GM23338 (cell line): ENCODE measurements around the gene HDAC9. TPM values are rescaled to one million over a fixed set of nuclear protein-coding genes. Genes with fewer than 3 reads are reported as not detected.

Source experiments
- ATAC-seq: fragments of 200-7000 bp; cut with Tn5 transposase; 3 replicates; pipeline ENCODE4 v1.9.1; 2020
- DNase-seq: peaks from one replicate; pipeline ENCODE4 v3.0.0-alpha.2; 2015; ENCODE audit warnings: low spot score
- H2AFZ ChIP-seq: fragments of 200-600 bp; sonication (generic); 2 replicates; pipeline ENCODE4 v1.8.0; 2016; ENCODE audit warnings: antibody characterized with exemption, mild to moderate bottlenecking, moderate library complexity
- H3F3A ChIP-seq: fragments of 200-600 bp; sonication (generic); replicated peaks from 2 replicates; pipeline ENCODE4 v1.8.0; 2017; ENCODE audit warnings: antibody characterized with exemption, mixed run types, low read depth
- H3K27ac ChIP-seq: fragments of 200-600 bp; sonication (generic); 2 replicates; pipeline ENCODE4 v1.6.1; 2016; ENCODE audit warnings: low read depth
- H3K27me3 ChIP-seq: fragments of 200-600 bp; sonication (generic); 2 replicates; pipeline ENCODE4 v1.8.0; 2016; ENCODE audit warnings: mild to moderate bottlenecking, mixed run types, moderate library complexity; ENCODE audit not compliant: insufficient read depth
- H3K36me3 ChIP-seq: fragments of 200-600 bp; sonication (generic); 2 replicates; pipeline ENCODE4 v1.8.0; 2016; ENCODE audit warnings: mild to moderate bottlenecking; ENCODE audit not compliant: insufficient read depth
- H3K4me1 ChIP-seq: fragments of 200-600 bp; sonication (generic); 2 replicates; pipeline ENCODE4 v1.8.0; 2016; ENCODE audit warnings: mild to moderate bottlenecking, moderate library complexity; ENCODE audit not compliant: insufficient read depth
- H3K4me2 ChIP-seq: fragments of 200-600 bp; sonication (generic); 2 replicates; pipeline ENCODE4 v1.7.1; 2017; ENCODE audit warnings: mixed run types
- H3K4me3 ChIP-seq: fragments of 200-600 bp; sonication (generic); 2 replicates; pipeline ENCODE4 v1.6.1; 2016; ENCODE audit warnings: mixed run types
- H3K79me2 ChIP-seq: fragments of 200-600 bp; sonication (generic); replicated peaks from 2 replicates; pipeline ENCODE4 v1.8.0; 2017; ENCODE audit warnings: mild to moderate bottlenecking; ENCODE audit not compliant: insufficient read depth
- H3K9me2 ChIP-seq: fragments of 200-600 bp; sonication (generic); 2 replicates; pipeline ENCODE4 v1.8.0; 2017; ENCODE audit not compliant: insufficient read depth
- H4K20me1 ChIP-seq: fragments of 200-600 bp; sonication (generic); replicated peaks from 2 replicates; pipeline ENCODE4 v1.8.0; 2017; ENCODE audit warnings: mild to moderate bottlenecking; ENCODE audit not compliant: insufficient read depth
- H3K27ac Mint-ChIP-seq: 2 replicates; pipeline ENCODE4 v1.8.0; 2020; ENCODE audit warnings: inconsistent platforms, mild to moderate bottlenecking, moderate library complexity, mixed read lengths
- H3K27me3 Mint-ChIP-seq: 3 replicates; pipeline ENCODE4 v1.8.0; 2022; ENCODE audit warnings: low read depth, mild to moderate bottlenecking, moderate library complexity, mixed read lengths, inconsistent platforms; ENCODE audit not compliant: insufficient read depth, poor library complexity
- H3K36me3 Mint-ChIP-seq: 3 replicates; pipeline ENCODE4 v1.8.0; 2021; ENCODE audit warnings: low read depth, mild to moderate bottlenecking, inconsistent platforms, moderate library complexity, mixed read lengths
- H3K4me1 Mint-ChIP-seq: 3 replicates; pipeline ENCODE4 v1.8.0; 2020; ENCODE audit warnings: mild to moderate bottlenecking, inconsistent platforms, mixed read lengths
- H3K4me3 Mint-ChIP-seq: 3 replicates; pipeline ENCODE4 v1.8.0; 2021; ENCODE audit warnings: moderate library complexity, mild to moderate bottlenecking, inconsistent platforms, mixed read lengths
- H3K9me3 Mint-ChIP-seq: 3 replicates; pipeline ENCODE4 v1.8.0; 2020; ENCODE audit warnings: moderate library complexity, mild to moderate bottlenecking, inconsistent platforms, mixed read lengths
- CREB1 ChIP-seq: fragments of 250-450 bp; sonication (Bioruptor Pico); IDR thresholded peaks from 2 replicates; pipeline ENCODE4 v1.5.0; 2020; ENCODE audit warnings: low read depth, mild to moderate bottlenecking, moderate library complexity
- EZH2 ChIP-seq: fragments of 200-600 bp; sonication (generic); IDR thresholded peaks from one replicate; pipeline ENCODE4 v1.8.0; 2017; ENCODE audit warnings: antibody characterized with exemption, mild to moderate bottlenecking, low read depth; ENCODE audit not compliant: unreplicated experiment
- EZH2phosphoT487 ChIP-seq: fragments of 200-600 bp; sonication (generic); IDR thresholded peaks from one replicate; pipeline ENCODE4 v1.8.1; 2018; ENCODE audit warnings: antibody characterized with exemption; ENCODE audit not compliant: unreplicated experiment
- JUNB ChIP-seq: IDR thresholded peaks from one replicate; pipeline ENCODE4 v1.6.1; 2016; ENCODE audit warnings: antibody characterized with exemption; ENCODE audit not compliant: unreplicated experiment
- NANOG ChIP-seq: IDR thresholded peaks from 2 replicates; pipeline ENCODE4 v1.6.1; 2016; ENCODE audit warnings: antibody characterized with exemption, borderline replicate concordance
- POLR2AphosphoS5 ChIP-seq: IDR thresholded peaks from 2 replicates; pipeline ENCODE4 v1.6.1; 2016; ENCODE audit warnings: antibody characterized with exemption, low read depth
- STAT1 ChIP-seq: IDR thresholded peaks from one replicate; pipeline ENCODE4 v1.6.1; 2016; ENCODE audit warnings: antibody characterized with exemption; ENCODE audit not compliant: unreplicated experiment
- ZNF331 ChIP-seq: fragments of 250-450 bp; sonication (Bioruptor Pico); IDR thresholded peaks from 2 replicates; pipeline ENCODE4 v1.5.0; 2020; ENCODE audit warnings: low read depth, mild to moderate bottlenecking, moderate library complexity
- polyA plus RNA-seq: library from polyadenylated mRNA; unstranded; fragments of >200 nt; fragmentation: Nextera tagmentation; extraction: Ambion mirVana; gene quantifications from 2 replicates; pipeline ENCODE4 v1.2.1, GENCODE V29; 2016
- total RNA-seq: library from RNA; depleted of rRNA; stranded (reverse); fragments of >200 nt; shearing (Covaris generic); gene quantifications from 2 replicates; pipeline ENCODE4 v1.2.3, GENCODE V29; 2014
- TF ChIP-seq, protein P1 (sequence below), 2 experiments: fragments of 200-600 bp in 1 of 2; sonication (generic) in 1 of 2; conservative IDR thresholded peaks; 2 replicates each; pipeline versions ENCODE4 v1.5.1 to v1.6.1; 2016 to 2017; ENCODE audit warnings: antibody characterized with exemption in 2 of 2, low read depth in 2 of 2, mild to moderate bottlenecking in 2 of 2, moderate library complexity in 1 of 2
- TF ChIP-seq, protein P2 (sequence below): IDR thresholded peaks from one replicate; pipeline ENCODE4 v1.6.1; 2018; ENCODE audit warnings: antibody characterized with exemption; ENCODE audit not compliant: unreplicated experiment
- TF ChIP-seq, protein P3 (sequence below): fragments of 250-450 bp; sonication (Bioruptor Pico); IDR thresholded peaks from 2 replicates; pipeline ENCODE4 v1.5.0; 2020; ENCODE audit warnings: mild to moderate bottlenecking, moderate library complexity

HDAC9 gene
- total and polyA plus RNA-seq, 2 experiments from 2014 or later, result 8.3 to 18.5 TPM

DNA sequence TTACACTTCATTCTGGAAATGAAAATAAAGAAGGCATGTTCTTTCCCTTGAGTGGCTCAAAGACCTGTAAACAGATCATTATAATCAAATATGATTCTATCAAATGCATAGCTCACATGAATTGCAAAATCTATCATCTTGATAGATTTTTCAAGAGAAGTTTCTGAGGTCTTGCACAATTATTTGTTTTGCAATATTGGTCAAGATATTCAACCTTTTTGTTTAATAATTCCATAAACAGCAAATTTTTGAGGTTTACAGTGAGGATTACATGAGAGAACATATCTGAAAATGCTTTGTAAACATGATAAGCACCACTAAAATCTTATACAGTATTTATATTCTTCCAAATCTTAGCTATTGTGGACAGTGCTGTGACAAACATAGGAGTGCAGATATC lies 160.8 kb downstream of the HDAC9 start:
- Histone ChIP-seq H3K79me2 (no peaks in the 10 kb centered on the region), H3F3A (no peaks in the 10 kb centered on the region), H4K20me1 (no peaks in the 10 kb centered on the region), H3K4me3 (no peak overlapping the region), H3K9me2 (no peaks in the 10 kb centered on the region), H3K36me3 (no peaks in the 10 kb centered on the region), H3K4me1 (no peaks in the 10 kb centered on the region), H3K4me2 (no peak overlapping the region), H3K27ac (no peak overlapping the region), H3K27me3 (no peaks in the 10 kb centered on the region), H2AFZ (no peak overlapping the region)
- Mint-ChIP-seq H3K27ac (no peak overlapping the region), H3K36me3 (no peaks in the 10 kb centered on the region), H3K4me1 (peaks cover 7% of the 10 kb centered on the region), H3K9me3 (no peaks in the 10 kb centered on the region), H3K27me3 (no peaks in the 10 kb centered on the region), H3K4me3 (no peak overlapping the region)
- DNase-seq, result no peak
- TF ChIP-seq, protein P1, sequence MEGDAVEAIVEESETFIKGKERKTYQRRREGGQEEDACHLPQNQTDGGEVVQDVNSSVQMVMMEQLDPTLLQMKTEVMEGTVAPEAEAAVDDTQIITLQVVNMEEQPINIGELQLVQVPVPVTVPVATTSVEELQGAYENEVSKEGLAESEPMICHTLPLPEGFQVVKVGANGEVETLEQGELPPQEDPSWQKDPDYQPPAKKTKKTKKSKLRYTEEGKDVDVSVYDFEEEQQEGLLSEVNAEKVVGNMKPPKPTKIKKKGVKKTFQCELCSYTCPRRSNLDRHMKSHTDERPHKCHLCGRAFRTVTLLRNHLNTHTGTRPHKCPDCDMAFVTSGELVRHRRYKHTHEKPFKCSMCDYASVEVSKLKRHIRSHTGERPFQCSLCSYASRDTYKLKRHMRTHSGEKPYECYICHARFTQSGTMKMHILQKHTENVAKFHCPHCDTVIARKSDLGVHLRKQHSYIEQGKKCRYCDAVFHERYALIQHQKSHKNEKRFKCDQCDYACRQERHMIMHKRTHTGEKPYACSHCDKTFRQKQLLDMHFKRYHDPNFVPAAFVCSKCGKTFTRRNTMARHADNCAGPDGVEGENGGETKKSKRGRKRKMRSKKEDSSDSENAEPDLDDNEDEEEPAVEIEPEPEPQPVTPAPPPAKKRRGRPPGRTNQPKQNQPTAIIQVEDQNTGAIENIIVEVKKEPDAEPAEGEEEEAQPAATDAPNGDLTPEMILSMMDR (conservative IDR thresholded peaks at IDR 0.05; ENCODE audit: low read depth in 2 of 2), result no peak
- TF ChIP-seq, protein P2, sequence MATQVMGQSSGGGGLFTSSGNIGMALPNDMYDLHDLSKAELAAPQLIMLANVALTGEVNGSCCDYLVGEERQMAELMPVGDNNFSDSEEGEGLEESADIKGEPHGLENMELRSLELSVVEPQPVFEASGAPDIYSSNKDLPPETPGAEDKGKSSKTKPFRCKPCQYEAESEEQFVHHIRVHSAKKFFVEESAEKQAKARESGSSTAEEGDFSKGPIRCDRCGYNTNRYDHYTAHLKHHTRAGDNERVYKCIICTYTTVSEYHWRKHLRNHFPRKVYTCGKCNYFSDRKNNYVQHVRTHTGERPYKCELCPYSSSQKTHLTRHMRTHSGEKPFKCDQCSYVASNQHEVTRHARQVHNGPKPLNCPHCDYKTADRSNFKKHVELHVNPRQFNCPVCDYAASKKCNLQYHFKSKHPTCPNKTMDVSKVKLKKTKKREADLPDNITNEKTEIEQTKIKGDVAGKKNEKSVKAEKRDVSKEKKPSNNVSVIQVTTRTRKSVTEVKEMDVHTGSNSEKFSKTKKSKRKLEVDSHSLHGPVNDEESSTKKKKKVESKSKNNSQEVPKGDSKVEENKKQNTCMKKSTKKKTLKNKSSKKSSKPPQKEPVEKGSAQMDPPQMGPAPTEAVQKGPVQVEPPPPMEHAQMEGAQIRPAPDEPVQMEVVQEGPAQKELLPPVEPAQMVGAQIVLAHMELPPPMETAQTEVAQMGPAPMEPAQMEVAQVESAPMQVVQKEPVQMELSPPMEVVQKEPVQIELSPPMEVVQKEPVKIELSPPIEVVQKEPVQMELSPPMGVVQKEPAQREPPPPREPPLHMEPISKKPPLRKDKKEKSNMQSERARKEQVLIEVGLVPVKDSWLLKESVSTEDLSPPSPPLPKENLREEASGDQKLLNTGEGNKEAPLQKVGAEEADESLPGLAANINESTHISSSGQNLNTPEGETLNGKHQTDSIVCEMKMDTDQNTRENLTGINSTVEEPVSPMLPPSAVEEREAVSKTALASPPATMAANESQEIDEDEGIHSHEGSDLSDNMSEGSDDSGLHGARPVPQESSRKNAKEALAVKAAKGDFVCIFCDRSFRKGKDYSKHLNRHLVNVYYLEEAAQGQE, result no peak
- TF ChIP-seq CREB1 (CRISPR knock-in tag) (no peak), EZH2phosphoT487 (no peak), JUNB (no peak), EZH2 (no peak), ZNF331 (CRISPR knock-in tag) (no peak)
- no peak for ATAC-seq

DNA sequence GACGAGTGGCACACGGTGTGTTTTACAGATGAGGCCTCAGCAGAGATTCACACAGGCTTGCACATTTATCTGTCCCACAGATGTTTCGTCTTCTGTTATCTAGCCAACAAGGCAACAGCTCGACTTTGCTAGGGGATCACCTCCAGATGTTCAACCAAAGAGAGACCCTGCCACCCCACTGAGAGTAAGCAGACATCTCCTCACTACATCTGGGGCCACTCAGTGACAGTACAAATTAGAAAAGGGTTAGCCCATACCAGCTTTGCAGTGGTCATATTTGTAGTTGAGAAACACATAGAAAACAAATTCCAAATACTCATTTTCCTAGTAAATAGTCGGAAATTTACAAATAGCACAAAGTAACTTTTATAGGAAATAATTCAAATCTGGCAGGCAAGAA lies 164.2 kb downstream of the HDAC9 start:
- no peak for ATAC-seq
- no peak overlapping the region for H3K4me2 ChIP-seq
- Mint-ChIP-seq H3K27me3 (no peaks in the 10 kb centered on the region), H3K4me3 (no peak overlapping the region), H3K9me3 (no peaks in the 10 kb centered on the region), H3K36me3 (no peaks in the 10 kb centered on the region), H3K4me1 (peaks cover 7% of the 10 kb centered on the region), H3K27ac (no peak overlapping the region)
- H2AFZ ChIP-seq, result no peak overlapping the region
- H3K79me2 ChIP-seq, result no peaks in the 10 kb centered on the region
- no peak for DNase-seq
- H3F3A ChIP-seq, result no peaks in the 10 kb centered on the region
- no peaks in the 10 kb centered on the region for H3K4me1 ChIP-seq
- H3K36me3 ChIP-seq, result no peaks in the 10 kb centered on the region
- H4K20me1 ChIP-seq, result no peaks in the 10 kb centered on the region
- no peak overlapping the region for H3K4me3 ChIP-seq
- H3K9me2 ChIP-seq, result no peaks in the 10 kb centered on the region
- no peaks in the 10 kb centered on the region for H3K27me3 ChIP-seq
- no peak overlapping the region for H3K27ac ChIP-seq
- TF ChIP-seq, protein P3, sequence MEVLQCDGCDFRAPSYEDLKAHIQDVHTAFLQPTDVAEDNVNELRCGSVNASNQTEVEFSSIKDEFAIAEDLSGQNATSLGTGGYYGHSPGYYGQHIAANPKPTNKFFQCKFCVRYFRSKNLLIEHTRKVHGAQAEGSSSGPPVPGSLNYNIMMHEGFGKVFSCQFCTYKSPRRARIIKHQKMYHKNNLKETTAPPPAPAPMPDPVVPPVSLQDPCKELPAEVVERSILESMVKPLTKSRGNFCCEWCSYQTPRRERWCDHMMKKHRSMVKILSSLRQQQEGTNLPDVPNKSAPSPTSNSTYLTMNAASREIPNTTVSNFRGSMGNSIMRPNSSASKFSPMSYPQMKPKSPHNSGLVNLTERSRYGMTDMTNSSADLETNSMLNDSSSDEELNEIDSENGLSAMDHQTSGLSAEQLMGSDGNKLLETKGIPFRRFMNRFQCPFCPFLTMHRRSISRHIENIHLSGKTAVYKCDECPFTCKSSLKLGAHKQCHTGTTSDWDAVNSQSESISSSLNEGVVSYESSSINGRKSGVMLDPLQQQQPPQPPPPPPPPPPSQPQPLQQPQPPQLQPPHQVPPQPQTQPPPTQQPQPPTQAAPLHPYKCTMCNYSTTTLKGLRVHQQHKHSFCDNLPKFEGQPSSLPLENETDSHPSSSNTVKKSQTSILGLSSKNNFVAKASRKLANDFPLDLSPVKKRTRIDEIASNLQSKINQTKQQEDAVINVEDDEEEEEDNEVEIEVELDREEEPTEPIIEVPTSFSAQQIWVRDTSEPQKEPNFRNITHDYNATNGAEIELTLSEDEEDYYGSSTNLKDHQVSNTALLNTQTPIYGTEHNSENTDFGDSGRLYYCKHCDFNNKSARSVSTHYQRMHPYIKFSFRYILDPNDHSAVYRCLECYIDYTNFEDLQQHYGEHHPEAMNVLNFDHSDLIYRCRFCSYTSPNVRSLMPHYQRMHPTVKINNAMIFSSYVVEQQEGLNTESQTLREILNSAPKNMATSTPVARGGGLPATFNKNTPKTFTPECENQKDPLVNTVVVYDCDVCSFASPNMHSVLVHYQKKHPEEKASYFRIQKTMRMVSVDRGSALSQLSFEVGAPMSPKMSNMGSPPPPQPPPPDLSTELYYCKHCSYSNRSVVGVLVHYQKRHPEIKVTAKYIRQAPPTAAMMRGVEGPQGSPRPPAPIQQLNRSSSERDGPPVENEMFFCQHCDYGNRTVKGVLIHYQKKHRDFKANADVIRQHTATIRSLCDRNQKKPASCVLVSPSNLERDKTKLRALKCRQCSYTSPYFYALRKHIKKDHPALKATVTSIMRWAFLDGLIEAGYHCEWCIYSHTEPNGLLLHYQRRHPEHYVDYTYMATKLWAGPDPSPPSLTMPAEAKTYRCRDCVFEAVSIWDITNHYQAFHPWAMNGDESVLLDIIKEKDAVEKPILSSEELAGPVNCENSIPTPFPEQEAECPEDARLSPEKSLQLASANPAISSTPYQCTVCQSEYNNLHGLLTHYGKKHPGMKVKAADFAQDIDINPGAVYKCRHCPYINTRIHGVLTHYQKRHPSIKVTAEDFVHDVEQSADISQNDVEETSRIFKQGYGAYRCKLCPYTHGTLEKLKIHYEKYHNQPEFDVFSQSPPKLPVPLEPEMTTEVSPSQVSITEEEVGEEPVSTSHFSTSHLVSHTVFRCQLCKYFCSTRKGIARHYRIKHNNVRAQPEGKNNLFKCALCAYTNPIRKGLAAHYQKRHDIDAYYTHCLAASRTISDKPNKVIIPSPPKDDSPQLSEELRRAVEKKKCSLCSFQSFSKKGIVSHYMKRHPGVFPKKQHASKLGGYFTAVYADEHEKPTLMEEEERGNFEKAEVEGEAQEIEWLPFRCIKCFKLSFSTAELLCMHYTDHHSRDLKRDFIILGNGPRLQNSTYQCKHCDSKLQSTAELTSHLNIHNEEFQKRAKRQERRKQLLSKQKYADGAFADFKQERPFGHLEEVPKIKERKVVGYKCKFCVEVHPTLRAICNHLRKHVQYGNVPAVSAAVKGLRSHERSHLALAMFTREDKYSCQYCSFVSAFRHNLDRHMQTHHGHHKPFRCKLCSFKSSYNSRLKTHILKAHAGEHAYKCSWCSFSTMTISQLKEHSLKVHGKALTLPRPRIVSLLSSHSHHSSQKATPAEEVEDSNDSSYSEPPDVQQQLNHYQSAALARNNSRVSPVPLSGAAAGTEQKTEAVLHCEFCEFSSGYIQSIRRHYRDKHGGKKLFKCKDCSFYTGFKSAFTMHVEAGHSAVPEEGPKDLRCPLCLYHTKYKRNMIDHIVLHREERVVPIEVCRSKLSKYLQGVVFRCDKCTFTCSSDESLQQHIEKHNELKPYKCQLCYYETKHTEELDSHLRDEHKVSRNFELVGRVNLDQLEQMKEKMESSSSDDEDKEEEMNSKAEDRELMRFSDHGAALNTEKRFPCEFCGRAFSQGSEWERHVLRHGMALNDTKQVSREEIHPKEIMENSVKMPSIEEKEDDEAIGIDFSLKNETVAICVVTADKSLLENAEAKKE (CRISPR knock-in tag), result no peak
- TF ChIP-seq CREB1 (CRISPR knock-in tag) (no peak), EZH2 (no peak), NANOG (no peak), EZH2phosphoT487 (no peak), POLR2AphosphoS5 (no peak), STAT1 (no peak), JUNB (no peak), ZNF331 (CRISPR knock-in tag) (no peak)
